ENCODE measurements around the gene PRDX5. TPM values are rescaled to one million over a fixed set of nuclear protein-coding genes. Genes with fewer than 3 reads are reported as not detected.
"Not testable (repeated sequence)": the region's sequence is repeated elsewhere in the genome, so short reads cannot be mapped to it uniquely, and the experiment has no call there.

PRDX5 gene
- total RNA-seq, 2 donors from 2014 or later: 91.1 to 136 TPM

- Histone ChIP-seq H3K36me3 (peaks cover 7% of the 10 kb centered on the region), H3K27ac (no peak overlapping the region), H3K9me3 (no peaks in the 10 kb centered on the region), H3K4me3 (no peak overlapping the region), H3K27me3 (replicated peaks; ENCODE audit: insufficient read depth) (no peaks in the 10 kb centered on the region), H3K4me1 (ENCODE audit: control insufficient read depth in 1 of 2, low read depth in 2 of 2) (peaks cover 4 to 8% of the 10 kb centered on the region in 2 donors)
- ATAC-seq (ENCODE audit: insufficient number of reproducible peaks, low FRiP score, low read depth) (no peak), DNase-seq (ENCODE audit: low spot score) (no peak)
- TF ChIP-seq CTCF (IDR thresholded peaks at IDR 0.05): no peak
Measured at GRCh38 chr11:64322925-64323260, 5.0 kb downstream of the PRDX5 start.

GRCh38 chr11:64323373-64323772 is 5.5 kb downstream of the PRDX5 start:
- Histone ChIP-seq H3K4me1 (ENCODE audit: control insufficient read depth in 1 of 2, low read depth in 2 of 2) (peaks cover 4 to 8% of the 10 kb centered on the region in 2 donors), H3K4me3 (no peak overlapping the region), H3K27me3 (replicated peaks; ENCODE audit: insufficient read depth) (no peaks in the 10 kb centered on the region), H3K27ac (no peak overlapping the region), H3K36me3 (peaks cover 7% of the 10 kb centered on the region), H3K9me3 (no peaks in the 10 kb centered on the region)
- DNase-seq (ENCODE audit: low spot score) (no peak), ATAC-seq (ENCODE audit: insufficient number of reproducible peaks, low FRiP score, low read depth) (no peak)
- no peak for TF ChIP-seq CTCF (IDR thresholded peaks at IDR 0.05)

- ATAC-seq (ENCODE audit: insufficient number of reproducible peaks, low FRiP score, low read depth); H3K27ac ChIP-seq: not testable (repeated sequence)
Measured at GRCh38 chr11:64323984-64324383, 6.1 kb downstream of the PRDX5 start.

GRCh38 chr11:64324692-64325469 is 7.0 kb downstream of the PRDX5 start:
- DNase-seq (ENCODE audit: low spot score) (no peak), ATAC-seq (ENCODE audit: insufficient number of reproducible peaks, low FRiP score, low read depth) (no peak)
- H3K27me3 ChIP-seq (replicated peaks; ENCODE audit: insufficient read depth): no peaks in the 10 kb centered on the region
- H3K4me1 ChIP-seq (ENCODE audit: control insufficient read depth in 1 of 2, low read depth in 2 of 2): peaks cover 0 to 12% of the 10 kb centered on the region in 2 donors
- no peaks in the 10 kb centered on the region for H3K9me3 ChIP-seq
- H3K4me3 ChIP-seq: no peak overlapping the region
- TF ChIP-seq CTCF (IDR thresholded peaks at IDR 0.05): no peak
- peaks cover 7% of the 10 kb centered on the region for H3K36me3 ChIP-seq
- no peak overlapping the region for H3K27ac ChIP-seq

More at GRCh38 chr11:64323984-64324383, 6.1 kb downstream of the PRDX5 start:
- not testable (repeated sequence) for H3K4me1 ChIP-seq (ENCODE audit: control insufficient read depth in 1 of 2, low read depth in 2 of 2); H3K36me3 ChIP-seq; H3K9me3 ChIP-seq; H3K27me3 ChIP-seq (replicated peaks; ENCODE audit: insufficient read depth); DNase-seq (ENCODE audit: low spot score); H3K4me3 ChIP-seq

- DNase-seq (ENCODE audit: low spot score): no peak
- ATAC-seq (ENCODE audit: insufficient number of reproducible peaks, low FRiP score, low read depth): no peak
Measured at GRCh38 chr11:64327375-64327774, 9.5 kb downstream of the PRDX5 start.

More at GRCh38 chr11:64327375-64327774, 9.5 kb downstream of the PRDX5 start:
- H3K9me3 ChIP-seq: no peaks in the 10 kb centered on the region
- H3K27me3 ChIP-seq (replicated peaks; ENCODE audit: insufficient read depth): no peaks in the 10 kb centered on the region
- TF ChIP-seq CTCF (IDR thresholded peaks at IDR 0.05): no peak
- H3K4me1 ChIP-seq (ENCODE audit: control insufficient read depth in 1 of 2, low read depth in 2 of 2): peaks cover 0 to 20% of the 10 kb centered on the region in 2 donors
- no peak overlapping the region for H3K4me3 ChIP-seq
- no peaks in the 10 kb centered on the region for H3K36me3 ChIP-seq
- no peak overlapping the region for H3K27ac ChIP-seq

Measured in thoracic aorta (tissue), 2 donors.